Esophagus muscularis mucosa (tissue), 3 donors: Measurements from ENCODE around the gene CSN1S1.

Experiments
- POLR2AphosphoS5 ChIP-seq, 2 donors: sonication (generic); formaldehyde crosslinking; IDR thresholded peaks; one replicate each; pipeline ENCODE4 v1.6.1; 2017; ENCODE audit warnings: antibody characterized with exemption in 2 of 2
- TF ChIP-seq, protein P1 (sequence below), 3 experiments: fragments of 200-600 bp in 2 of 3; fragments of 450-650 bp in 1 of 3; sonication (generic) in 2 of 3; IDR thresholded peaks; one replicate each; pipeline ENCODE4 v1.5.1; 2017 to 2019; ENCODE audit warnings: antibody characterized with exemption in 3 of 3, mild to moderate bottlenecking in 2 of 3, moderate library complexity in 1 of 3

DNA sequence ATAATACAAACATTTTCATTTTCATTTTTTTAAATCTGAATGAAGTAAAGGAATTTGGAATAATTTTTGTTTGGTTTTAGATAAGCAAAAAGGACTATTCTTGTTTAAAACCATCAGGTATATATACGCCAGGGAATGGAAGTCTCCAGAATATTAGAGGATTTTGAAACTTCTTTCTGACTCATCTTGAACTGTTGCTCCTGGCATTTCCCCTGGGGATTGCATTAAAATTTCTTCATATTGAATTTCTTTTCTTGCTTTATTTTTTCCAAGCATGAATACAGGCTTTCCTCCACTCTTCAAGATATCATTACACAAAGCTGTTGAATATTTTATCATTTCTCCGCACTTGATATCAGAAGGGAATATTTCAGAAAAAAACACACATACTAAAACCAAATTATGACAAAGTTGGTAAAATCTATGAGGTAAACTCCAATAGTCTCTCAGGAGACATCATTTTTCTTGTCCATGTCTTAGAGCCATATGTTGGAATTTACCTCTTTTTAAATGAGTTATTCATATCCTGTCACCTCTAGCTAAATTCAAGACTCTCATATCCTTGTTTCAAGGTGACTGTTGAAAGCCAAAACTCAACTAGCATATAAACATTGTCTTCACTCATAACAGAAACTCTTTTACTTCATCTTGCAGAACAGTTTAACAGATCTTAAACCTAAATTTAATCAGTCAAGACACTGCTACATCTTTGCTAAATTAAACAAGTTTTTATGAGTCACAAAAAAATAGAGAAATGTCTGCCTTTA, 20.7 kb upstream of the CSN1S1 start:
- TF ChIP-seq, protein P1, sequence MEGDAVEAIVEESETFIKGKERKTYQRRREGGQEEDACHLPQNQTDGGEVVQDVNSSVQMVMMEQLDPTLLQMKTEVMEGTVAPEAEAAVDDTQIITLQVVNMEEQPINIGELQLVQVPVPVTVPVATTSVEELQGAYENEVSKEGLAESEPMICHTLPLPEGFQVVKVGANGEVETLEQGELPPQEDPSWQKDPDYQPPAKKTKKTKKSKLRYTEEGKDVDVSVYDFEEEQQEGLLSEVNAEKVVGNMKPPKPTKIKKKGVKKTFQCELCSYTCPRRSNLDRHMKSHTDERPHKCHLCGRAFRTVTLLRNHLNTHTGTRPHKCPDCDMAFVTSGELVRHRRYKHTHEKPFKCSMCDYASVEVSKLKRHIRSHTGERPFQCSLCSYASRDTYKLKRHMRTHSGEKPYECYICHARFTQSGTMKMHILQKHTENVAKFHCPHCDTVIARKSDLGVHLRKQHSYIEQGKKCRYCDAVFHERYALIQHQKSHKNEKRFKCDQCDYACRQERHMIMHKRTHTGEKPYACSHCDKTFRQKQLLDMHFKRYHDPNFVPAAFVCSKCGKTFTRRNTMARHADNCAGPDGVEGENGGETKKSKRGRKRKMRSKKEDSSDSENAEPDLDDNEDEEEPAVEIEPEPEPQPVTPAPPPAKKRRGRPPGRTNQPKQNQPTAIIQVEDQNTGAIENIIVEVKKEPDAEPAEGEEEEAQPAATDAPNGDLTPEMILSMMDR (IDR thresholded peaks at IDR 0.05) = no peak
- TF ChIP-seq POLR2AphosphoS5 (IDR thresholded peaks at IDR 0.05) = no peak
